ENCODE data around the gene ATP11B.

ATP11B gene

GRCh38 chr3:182792901-182793662 is at the start of gene ATP11B:
Gene ATP11B, plus strand, starts transcription at chr3:182793504. Its CDS starts 256 bp downstream, at chr3:182793760.
- DNase-seq, result peak; percentile 87

GRCh38 chr3:182746959-182747358 is 46.3 kb upstream of the ATP11B start:
- no peak for DNase-seq

- no peak for DNase-seq
These were observed 38.0 kb upstream of the ATP11B start for GRCh38 chr3:182755308-182755707.

- DNase-seq, result no peak
These were observed 37.6 kb upstream of the ATP11B start for GRCh38 chr3:182755712-182756111.

GRCh38 chr3:182760576-182761164 is 32.6 kb upstream of the ATP11B start:
- DNase-seq, result no peak

- DNase-seq, result no peak
These were observed 29.4 kb upstream of the ATP11B start for GRCh38 chr3:182763896-182764295.

GRCh38 chr3:182765287-182765686 is 28.0 kb upstream of the ATP11B start:
- no peak for DNase-seq

GRCh38 chr3:182766099-182766498 is 27.2 kb upstream of the ATP11B start:
- DNase-seq, result no peak

GRCh38 chr3:182768413-182768812 is 24.9 kb upstream of the ATP11B start:
- DNase-seq, result no peak

GRCh38 chr3:182769673-182770072 is 23.6 kb upstream of the ATP11B start:
- no peak for DNase-seq

- no peak for DNase-seq
These were observed 11.2 kb upstream of the ATP11B start for GRCh38 chr3:182782149-182782548.

GRCh38 chr3:182783106-182783505 is 10.2 kb upstream of the ATP11B start:
- DNase-seq, result no peak

- no peak for DNase-seq
These were observed 8.8 kb upstream of the ATP11B start for GRCh38 chr3:182784542-182784941.

GRCh38 chr3:182785142-182785541 is 8.2 kb upstream of the ATP11B start:
- DNase-seq, result no peak

- no peak for DNase-seq
These were observed 7.5 kb upstream of the ATP11B start for GRCh38 chr3:182785756-182786155.

GRCh38 chr3:182786564-182787196 is 6.6 kb upstream of the ATP11B start:
- no peak for DNase-seq

GRCh38 chr3:182787302-182788036 is 5.8 kb upstream of the ATP11B start:
- DNase-seq, result no peak

GRCh38 chr3:182789371-182789770 is 3.9 kb upstream of the ATP11B start:
- DNase-seq, result no peak

GRCh38 chr3:182790612-182791011 is 2.7 kb upstream of the ATP11B start:
- no peak for DNase-seq

- DNase-seq, result peak; percentile 34
These were observed 555 bp downstream of the ATP11B start for GRCh38 chr3:182793663-182794454.

GRCh38 chr3:182794455-182795388 is 1.4 kb downstream of the ATP11B start:
- no peak for DNase-seq

All from midbrain (tissue), 1 donor.